Uterus (tissue), 2 donors: ENCODE data around the gene MUC5B.

Source experiments
- POLR2A ChIP-seq, 2 donors: fragments of 450-650 bp; IDR thresholded peaks; one replicate each; pipeline ENCODE4 v1.6.1; 2016; ENCODE audit warnings: antibody characterized with exemption in 2 of 2, mild to moderate bottlenecking in 1 of 2, moderate library complexity in 1 of 2
- TF ChIP-seq, protein P1 (sequence below), 4 experiments: fragments of 200-600 bp in 2 of 4; fragments of 450-650 bp in 2 of 4; sonication (generic) in 2 of 4; IDR thresholded peaks; one replicate each; pipeline ENCODE4 v1.5.1; 2016 to 2019; ENCODE audit warnings: antibody characterized with exemption in 4 of 4, mild to moderate bottlenecking in 2 of 4, moderate library complexity in 1 of 4

DNA sequence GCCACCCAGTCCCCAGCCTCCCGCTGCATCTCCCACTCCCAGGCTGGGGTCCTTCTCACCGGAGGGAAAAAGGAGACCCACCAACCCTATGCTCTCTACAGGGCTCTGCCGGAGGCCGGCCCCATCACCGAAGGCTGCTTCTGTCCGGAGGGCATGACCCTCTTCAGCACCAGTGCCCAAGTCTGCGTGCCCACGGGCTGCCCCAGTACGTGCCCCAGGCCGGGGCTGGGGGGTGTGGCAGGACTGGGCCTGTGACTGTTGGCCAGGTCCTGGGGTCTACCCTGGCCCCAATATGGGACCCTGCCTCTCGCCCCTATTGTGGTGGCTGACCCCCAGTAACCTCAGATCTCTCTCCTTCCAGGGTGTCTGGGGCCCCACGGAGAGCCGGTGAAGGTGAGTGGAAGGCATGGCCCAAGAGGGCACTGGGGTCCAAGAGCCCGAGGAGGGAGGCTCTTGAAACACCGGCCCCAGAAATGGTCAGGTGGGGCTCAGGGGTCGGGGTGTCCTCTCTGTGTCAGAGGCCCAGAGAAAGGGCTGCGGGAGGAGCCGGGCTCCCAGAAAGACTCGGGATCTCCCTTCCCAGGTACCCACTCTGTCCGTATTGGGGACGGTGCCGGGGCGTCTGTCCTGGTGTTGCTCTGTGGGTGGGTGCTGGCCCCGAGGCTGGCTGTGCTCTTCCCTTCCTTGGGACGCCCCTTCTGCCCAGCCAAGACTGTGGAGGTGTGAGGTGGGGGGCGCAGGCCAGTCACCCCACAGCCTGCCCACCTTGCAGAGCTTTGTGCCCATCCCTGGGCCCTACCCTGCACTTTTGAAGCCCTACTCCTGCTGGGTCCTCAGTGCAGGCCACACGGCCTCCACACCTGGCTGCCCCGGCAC, 26.1 kb upstream of the MUC5B start:
- TF ChIP-seq, protein P1, sequence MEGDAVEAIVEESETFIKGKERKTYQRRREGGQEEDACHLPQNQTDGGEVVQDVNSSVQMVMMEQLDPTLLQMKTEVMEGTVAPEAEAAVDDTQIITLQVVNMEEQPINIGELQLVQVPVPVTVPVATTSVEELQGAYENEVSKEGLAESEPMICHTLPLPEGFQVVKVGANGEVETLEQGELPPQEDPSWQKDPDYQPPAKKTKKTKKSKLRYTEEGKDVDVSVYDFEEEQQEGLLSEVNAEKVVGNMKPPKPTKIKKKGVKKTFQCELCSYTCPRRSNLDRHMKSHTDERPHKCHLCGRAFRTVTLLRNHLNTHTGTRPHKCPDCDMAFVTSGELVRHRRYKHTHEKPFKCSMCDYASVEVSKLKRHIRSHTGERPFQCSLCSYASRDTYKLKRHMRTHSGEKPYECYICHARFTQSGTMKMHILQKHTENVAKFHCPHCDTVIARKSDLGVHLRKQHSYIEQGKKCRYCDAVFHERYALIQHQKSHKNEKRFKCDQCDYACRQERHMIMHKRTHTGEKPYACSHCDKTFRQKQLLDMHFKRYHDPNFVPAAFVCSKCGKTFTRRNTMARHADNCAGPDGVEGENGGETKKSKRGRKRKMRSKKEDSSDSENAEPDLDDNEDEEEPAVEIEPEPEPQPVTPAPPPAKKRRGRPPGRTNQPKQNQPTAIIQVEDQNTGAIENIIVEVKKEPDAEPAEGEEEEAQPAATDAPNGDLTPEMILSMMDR (IDR thresholded peaks at IDR 0.05), result no peak
- no peak for TF ChIP-seq POLR2A (IDR thresholded peaks at IDR 0.05)
